ENCODE results near the gene ZNF438.
"Not testable (repeated sequence)": the region's sequence is repeated elsewhere in the genome, so short reads cannot be mapped to it uniquely, and the experiment has no call there.

The ZNF438 gene

GRCh38 chr10:30935078-30935477 lies 96.6 kb downstream of the ZNF438 start:
- no peak for DNase-seq (ENCODE audit: extremely low read depth, low read depth)
- no peak for TF ChIP-seq CTCF (IDR thresholded peaks at IDR 0.05; ENCODE audit: low read depth, low read length, missing control alignments)
- no peak overlapping the region for H3K4me3 ChIP-seq (replicated peaks; ENCODE audit: low read depth, low read length)

- no peak for TF ChIP-seq CTCF (IDR thresholded peaks at IDR 0.05; ENCODE audit: low read depth, low read length, missing control alignments)
- no peak for DNase-seq (ENCODE audit: extremely low read depth, low read depth)
- no peak overlapping the region for H3K4me3 ChIP-seq (replicated peaks; ENCODE audit: low read depth, low read length)
Observed at GRCh38 chr10:30931094-30931493, 100.6 kb downstream of the ZNF438 start.

- H3K4me3 ChIP-seq (replicated peaks; ENCODE audit: low read depth, low read length): no peak overlapping the region
- no peak for TF ChIP-seq CTCF (IDR thresholded peaks at IDR 0.05; ENCODE audit: low read depth, low read length, missing control alignments)
- no peak for DNase-seq (ENCODE audit: extremely low read depth, low read depth)
Observed at GRCh38 chr10:30929901-30930520, 101.7 kb downstream of the ZNF438 start.

GRCh38 chr10:30929311-30929729 lies 102.3 kb downstream of the ZNF438 start:
- not testable (repeated sequence) for H3K4me3 ChIP-seq (replicated peaks; ENCODE audit: low read depth, low read length); DNase-seq (ENCODE audit: extremely low read depth, low read depth)

GRCh38 chr10:30928742-30929141 lies 102.9 kb downstream of the ZNF438 start:
- H3K4me3 ChIP-seq (replicated peaks; ENCODE audit: low read depth, low read length): no peak overlapping the region
- no peak for TF ChIP-seq CTCF (IDR thresholded peaks at IDR 0.05; ENCODE audit: low read depth, low read length, missing control alignments)
- DNase-seq (ENCODE audit: extremely low read depth, low read depth): no peak

- no peak for TF ChIP-seq CTCF (IDR thresholded peaks at IDR 0.05; ENCODE audit: low read depth, low read length, missing control alignments)
- no peak for DNase-seq (ENCODE audit: extremely low read depth, low read depth)
- no peak overlapping the region for H3K4me3 ChIP-seq (replicated peaks; ENCODE audit: low read depth, low read length)
Observed at GRCh38 chr10:30918651-30919050, 113.0 kb downstream of the ZNF438 start.

GRCh38 chr10:30917789-30918188 lies 113.9 kb downstream of the ZNF438 start:
- no peak for DNase-seq (ENCODE audit: extremely low read depth, low read depth)
- TF ChIP-seq CTCF (IDR thresholded peaks at IDR 0.05; ENCODE audit: low read depth, low read length, missing control alignments): no peak

More at GRCh38 chr10:30917789-30918188, 113.9 kb downstream of the ZNF438 start:
- H3K4me3 ChIP-seq (replicated peaks; ENCODE audit: low read depth, low read length): no peak overlapping the region

All from HFF-Myc (cell line).